ENCODE results near the gene AKAP8L. TPM values are rescaled to one million over a fixed set of nuclear protein-coding genes. Genes with fewer than 3 reads are reported as not detected.
"Not testable (repeated sequence)": the region's sequence is repeated elsewhere in the genome, so short reads cannot be mapped to it uniquely, and the experiment has no call there.

The AKAP8L gene
- polyA plus RNA-seq, 1 experiment: 30.4 TPM

DNA sequence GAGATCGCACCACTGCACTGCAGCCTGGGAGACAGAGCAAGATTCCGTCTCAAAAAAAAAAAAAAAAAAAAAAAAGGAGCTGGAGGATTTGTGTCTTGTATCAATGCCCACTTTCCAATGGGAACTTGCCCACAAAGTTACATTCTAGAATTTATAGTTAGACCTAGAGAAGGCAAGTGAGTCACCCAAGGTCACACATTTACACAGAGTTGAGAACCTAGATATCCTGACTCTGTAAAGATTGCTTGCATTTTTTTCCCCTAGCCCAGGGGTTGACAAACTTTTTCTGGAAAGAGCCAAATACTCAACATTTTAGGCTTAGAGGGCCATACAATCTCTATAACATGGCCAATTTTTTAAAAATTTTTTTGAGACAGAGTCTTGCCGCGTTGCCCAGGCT, 78.7 kb downstream of the AKAP8L start:
- POLR2A ChIA-PET: interaction anchor here (0.6 kb wide), 1 partner anchor 97 kb away, joined by 9 read pairs; no protein-coding TSS in a partner anchor

DNA sequence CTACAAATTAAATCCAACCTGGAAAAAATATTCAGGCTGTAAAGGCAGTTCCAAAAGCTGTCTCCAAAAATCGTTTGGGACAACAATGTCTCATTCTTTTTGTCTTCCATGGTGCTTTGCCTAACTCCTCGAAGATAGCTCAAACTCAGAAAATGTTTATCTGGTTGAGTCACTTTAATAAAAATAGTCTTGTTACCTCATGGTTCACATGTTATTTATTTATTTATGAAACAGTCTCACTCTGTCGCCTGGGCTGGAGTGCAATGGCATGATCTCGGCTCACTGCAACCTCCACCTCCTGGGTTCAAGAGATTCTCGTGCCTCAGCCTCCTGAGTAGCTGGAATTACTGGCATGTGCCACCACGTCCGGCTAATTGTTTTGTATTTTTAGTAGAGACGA, 81.6 kb downstream of the AKAP8L start:
- Histone ChIP-seq H3K27ac (ENCODE audit: low read depth, low read length) (peak overlapping the region; percentile 52), H3K4me3 (ENCODE audit: low read depth, low read length) (no peak overlapping the region), H3K27me3 (ENCODE audit: control insufficient read depth, insufficient read depth, low read length) (no peaks in the 10 kb centered on the region), H3K9me3 (ENCODE audit: control insufficient read depth, insufficient read depth, low read length) (no peaks in the 10 kb centered on the region)
- ChIA-PET POLR2A (interaction anchor here (0.7 to 1.1 kb wide), 2 partner anchors 20 to 42 kb away, joined by 3 to 4 read pairs; no protein-coding TSS in a partner anchor), CTCF (no interaction called here)
- no peak for DNase-seq (ENCODE audit: low read depth, low spot score)
- TF ChIP-seq, protein P1, sequence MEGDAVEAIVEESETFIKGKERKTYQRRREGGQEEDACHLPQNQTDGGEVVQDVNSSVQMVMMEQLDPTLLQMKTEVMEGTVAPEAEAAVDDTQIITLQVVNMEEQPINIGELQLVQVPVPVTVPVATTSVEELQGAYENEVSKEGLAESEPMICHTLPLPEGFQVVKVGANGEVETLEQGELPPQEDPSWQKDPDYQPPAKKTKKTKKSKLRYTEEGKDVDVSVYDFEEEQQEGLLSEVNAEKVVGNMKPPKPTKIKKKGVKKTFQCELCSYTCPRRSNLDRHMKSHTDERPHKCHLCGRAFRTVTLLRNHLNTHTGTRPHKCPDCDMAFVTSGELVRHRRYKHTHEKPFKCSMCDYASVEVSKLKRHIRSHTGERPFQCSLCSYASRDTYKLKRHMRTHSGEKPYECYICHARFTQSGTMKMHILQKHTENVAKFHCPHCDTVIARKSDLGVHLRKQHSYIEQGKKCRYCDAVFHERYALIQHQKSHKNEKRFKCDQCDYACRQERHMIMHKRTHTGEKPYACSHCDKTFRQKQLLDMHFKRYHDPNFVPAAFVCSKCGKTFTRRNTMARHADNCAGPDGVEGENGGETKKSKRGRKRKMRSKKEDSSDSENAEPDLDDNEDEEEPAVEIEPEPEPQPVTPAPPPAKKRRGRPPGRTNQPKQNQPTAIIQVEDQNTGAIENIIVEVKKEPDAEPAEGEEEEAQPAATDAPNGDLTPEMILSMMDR (IDR thresholded peaks at IDR 0.05; ENCODE audit: low read depth, low read length): no peak

More for the DNA sequence above, 78.7 kb downstream of the AKAP8L start:
- Histone ChIP-seq H3K4me3 (ENCODE audit: low read depth, low read length) (no peak overlapping the region), H3K27me3 (ENCODE audit: control insufficient read depth, insufficient read depth, low read length) (no peaks in the 10 kb centered on the region), H3K9me3 (ENCODE audit: control insufficient read depth, insufficient read depth, low read length) (no peaks in the 10 kb centered on the region), H3K27ac (ENCODE audit: low read depth, low read length) (no peak overlapping the region)
- TF ChIP-seq, protein P1 (IDR thresholded peaks at IDR 0.05; ENCODE audit: low read depth, low read length): no peak
- CTCF ChIA-PET: no interaction called here
- no peak for DNase-seq (ENCODE audit: low read depth, low spot score)

DNA sequence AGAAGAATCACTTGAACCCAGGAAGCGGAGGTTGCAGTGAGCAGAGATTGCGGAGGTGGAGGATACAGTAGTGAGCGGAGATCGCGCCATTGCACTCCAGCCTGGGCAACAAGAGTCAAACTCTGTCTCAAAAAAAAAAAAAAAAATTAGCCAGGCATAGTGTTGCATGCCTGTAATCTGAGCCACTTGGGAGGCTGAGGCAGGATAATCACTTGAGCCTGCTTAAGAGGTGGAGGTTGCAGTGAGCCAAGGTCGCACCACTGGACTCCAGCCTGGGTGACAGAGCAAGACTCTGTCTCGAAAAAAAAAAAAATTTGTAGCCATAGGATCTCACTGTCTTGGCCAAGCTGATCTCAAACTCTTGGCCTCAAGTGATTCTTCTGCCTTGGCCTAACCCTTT, 82.8 kb downstream of the AKAP8L start:
- CTCF ChIA-PET: interaction anchor here (0.8 kb wide), 1 partner anchor 72 kb away, joined by 4 read pairs; no protein-coding TSS in a partner anchor
- DNase-seq (ENCODE audit: low read depth, low spot score); H3K4me3 ChIP-seq (ENCODE audit: low read depth, low read length); POLR2A ChIA-PET; H3K27me3 ChIP-seq (ENCODE audit: control insufficient read depth, insufficient read depth, low read length); H3K27ac ChIP-seq (ENCODE audit: low read depth, low read length); H3K9me3 ChIP-seq (ENCODE audit: control insufficient read depth, insufficient read depth, low read length): not testable (repeated sequence)

DNA sequence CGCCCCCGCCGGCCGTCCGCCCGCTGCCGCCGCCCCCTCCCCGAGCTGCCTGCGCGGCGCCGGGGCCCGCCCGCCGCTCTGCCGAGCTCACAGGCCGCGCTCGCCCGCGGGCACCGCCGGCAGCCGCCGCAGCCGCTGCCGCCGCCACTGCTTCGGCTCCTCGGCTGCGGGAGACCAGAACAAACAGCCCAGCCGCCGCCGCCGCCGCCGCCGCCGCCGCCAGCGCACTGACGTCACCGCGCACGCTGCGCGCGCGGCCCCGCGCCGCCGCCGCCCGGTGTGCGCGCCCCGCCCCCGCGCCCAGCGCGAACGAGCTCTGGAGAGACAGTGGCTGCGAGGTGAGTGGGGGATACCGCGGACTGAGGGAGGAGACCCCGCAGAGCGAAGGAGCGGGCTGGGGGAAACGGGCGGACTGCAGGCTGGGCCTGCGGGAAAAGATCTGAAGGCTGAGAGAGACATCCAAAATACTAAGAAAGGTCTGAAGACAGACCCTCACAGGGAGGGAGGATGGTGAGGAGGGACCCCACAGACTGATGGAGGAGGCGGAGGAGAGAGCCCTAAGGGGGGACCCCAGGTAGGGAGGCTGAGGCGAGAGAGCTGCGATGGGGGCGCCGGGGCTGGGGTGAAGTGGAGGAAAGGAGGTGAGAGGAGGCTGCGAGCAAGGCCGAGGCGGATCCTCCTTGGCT, 86.3 kb downstream of the AKAP8L start, which contains the start of gene BRD4:
Gene BRD4, minus strand, starts transcription at position 229 of the 686 bp plus-strand sequence. CDS start 59,440 bp downstream, outside the sequence.
- no peak for DNase-seq (ENCODE audit: low read depth, low spot score)
- POLR2A ChIA-PET: interaction anchor here (0.5 to 1.0 kb wide), 5 partner anchors 15 to 1529 kb away, joined by 3 to 8 read pairs (median 5); partner anchors contain the start of gene AKAP8
- Histone ChIP-seq H3K4me3 (ENCODE audit: low read depth, low read length) (peak within 1 kb of the TSS; percentile 90), H3K9me3 (ENCODE audit: control insufficient read depth, insufficient read depth, low read length) (no peaks in the 10 kb centered on the region; the same call in 1 of the 2 replicates), H3K27me3 (ENCODE audit: control insufficient read depth, insufficient read depth, low read length) (no peaks in the 10 kb centered on the region), H3K27ac (ENCODE audit: low read depth, low read length) (peak within 1 kb of the TSS; percentile 93)
- CTCF ChIA-PET: interaction anchor here (0.6 kb wide), 1 partner anchor 181 kb away, joined by 3 read pairs; no protein-coding TSS in a partner anchor
- TF ChIP-seq, protein P1 (IDR thresholded peaks at IDR 0.05; ENCODE audit: low read depth, low read length): no peak

DNA sequence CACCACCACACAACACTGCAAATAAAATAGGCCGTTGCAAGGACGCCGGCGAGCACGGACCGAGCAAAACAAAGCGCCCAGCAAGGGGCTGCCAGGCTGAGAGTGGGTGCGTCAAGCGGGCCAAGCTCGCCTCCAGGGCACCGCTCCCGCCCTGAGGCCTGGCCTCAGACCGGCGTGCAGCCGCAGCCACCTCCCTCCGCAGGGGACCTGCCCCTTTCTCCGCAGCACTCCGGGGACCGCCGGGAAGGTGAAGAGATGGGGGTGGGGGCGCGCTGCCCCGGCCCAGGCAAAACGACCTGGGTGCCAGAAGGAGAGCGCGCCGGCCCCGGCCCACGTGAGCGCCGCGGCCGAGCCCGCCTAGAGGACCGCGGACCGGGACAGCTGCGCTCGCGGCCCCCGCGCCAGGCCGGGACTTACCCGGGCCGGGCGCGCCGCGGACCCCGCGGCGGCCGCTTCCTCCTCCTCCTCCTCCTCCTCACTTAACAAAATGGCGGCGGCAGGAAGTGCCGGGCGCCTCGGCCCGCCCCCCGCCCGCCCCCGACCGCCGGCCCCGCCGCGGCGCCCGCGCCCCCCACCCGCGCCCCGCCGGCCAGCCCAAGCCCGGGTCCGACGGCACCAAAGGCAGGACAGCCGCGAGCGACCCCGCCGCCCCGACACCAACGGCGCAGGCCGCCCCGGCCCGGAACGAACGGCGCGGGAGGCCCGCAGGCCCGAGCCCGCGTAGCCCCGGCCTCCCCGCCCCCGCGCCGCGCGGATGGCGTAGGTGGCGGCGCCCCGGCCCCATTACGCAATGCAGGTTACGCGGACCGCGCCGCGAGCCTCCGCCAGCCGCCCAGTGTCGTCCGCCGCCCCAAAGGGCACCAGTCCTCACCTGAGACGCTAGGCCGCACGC, 87.1 kb downstream of the AKAP8L start:
- no peaks in the 10 kb centered on the region; the same call in 1 of the 2 replicates for H3K9me3 ChIP-seq (ENCODE audit: control insufficient read depth, insufficient read depth, low read length)
- TF ChIP-seq, protein P1 (IDR thresholded peaks at IDR 0.05; ENCODE audit: low read depth, low read length): no peak
- peak overlapping the region; percentile 93 for H3K27ac ChIP-seq (ENCODE audit: low read depth, low read length)
- DNase-seq (ENCODE audit: low read depth, low spot score): no peak
- POLR2A ChIA-PET: interaction anchor here (0.6 to 1.0 kb wide), 4 partner anchors 14 to 63 kb away, joined by 3 to 8 read pairs (median 5); partner anchors contain the start of gene AKAP8
- H3K4me3 ChIP-seq (ENCODE audit: low read depth, low read length): peak overlapping the region; percentile 90
- H3K27me3 ChIP-seq (ENCODE audit: control insufficient read depth, insufficient read depth, low read length): no peaks in the 10 kb centered on the region
- CTCF ChIA-PET: no interaction called here

All from AG04450 (cell line).